ENCODE data around the gene KLRC2. TPM values are rescaled to one million over a fixed set of nuclear protein-coding genes. Genes with fewer than 3 reads are reported as not detected.
"Not testable (repeated sequence)": the region's sequence is repeated elsewhere in the genome, so short reads cannot be mapped to it uniquely, and the experiment has no call there.

Gene KLRC2
- total RNA-seq (2014; rRNA removed; shearing (Covaris generic); ENCODE audit: low replicate concordance) = not detected in 2 replicates

GRCh38 chr12:10435816-10436215 lies at the start of gene KLRC2:
Gene KLRC2 (minus strand): TSS chr12:10436010. CDS start chr12:10435986, 24 bp downstream.
- not testable (repeated sequence) for H3K36me3 ChIP-seq, H3K27me3 ChIP-seq, H3K9me3 ChIP-seq, H3K4me3 ChIP-seq
- DNase-seq = peak; percentile 76

- not testable (repeated sequence) for H3K9me3 ChIP-seq, DNase-seq, H3K27me3 ChIP-seq, H3K36me3 ChIP-seq, H3K4me3 ChIP-seq
Observed at GRCh38 chr12:10481901-10482300, 46.1 kb upstream of the KLRC2 start.

- not testable (repeated sequence) for H3K4me3 ChIP-seq, DNase-seq, H3K9me3 ChIP-seq, H3K27me3 ChIP-seq, H3K36me3 ChIP-seq
Observed at GRCh38 chr12:10472808-10473207, 37.0 kb upstream of the KLRC2 start.

GRCh38 chr12:10469701-10470100 lies 33.9 kb upstream of the KLRC2 start:
- no peak for DNase-seq
- Histone ChIP-seq H3K9me3 (no peaks in the 10 kb centered on the region), H3K4me3 (no peak overlapping the region), H3K27me3 (no peaks in the 10 kb centered on the region), H3K36me3 (no peaks in the 10 kb centered on the region)

GRCh38 chr12:10466311-10466710 lies 30.5 kb upstream of the KLRC2 start:
- no peaks in the 10 kb centered on the region for H3K36me3 ChIP-seq
- no peak overlapping the region for H3K4me3 ChIP-seq
- no peak for DNase-seq
- no peaks in the 10 kb centered on the region for H3K9me3 ChIP-seq
- no peaks in the 10 kb centered on the region for H3K27me3 ChIP-seq

GRCh38 chr12:10457760-10458159 lies 21.9 kb upstream of the KLRC2 start:
- DNase-seq = no peak
- H3K4me3 ChIP-seq = no peak overlapping the region
- no peaks in the 10 kb centered on the region for H3K27me3 ChIP-seq
- no peaks in the 10 kb centered on the region for H3K36me3 ChIP-seq
- no peaks in the 10 kb centered on the region; the same call in 1 of the 2 replicates for H3K9me3 ChIP-seq

GRCh38 chr12:10456856-10457255 lies 21.0 kb upstream of the KLRC2 start:
- H3K4me3 ChIP-seq = no peak overlapping the region
- no peaks in the 10 kb centered on the region; the same call in 1 of the 2 replicates for H3K9me3 ChIP-seq
- no peak for DNase-seq
- H3K27me3 ChIP-seq = no peaks in the 10 kb centered on the region
- no peaks in the 10 kb centered on the region for H3K36me3 ChIP-seq

- Histone ChIP-seq H3K36me3 (no peaks in the 10 kb centered on the region), H3K4me3 (no peak overlapping the region), H3K9me3 (no peaks in the 10 kb centered on the region; the same call in 1 of the 2 replicates), H3K27me3 (no peaks in the 10 kb centered on the region)
- DNase-seq = no peak
Observed at GRCh38 chr12:10455766-10456165, 20.0 kb upstream of the KLRC2 start.

GRCh38 chr12:10454531-10454930 lies 18.7 kb upstream of the KLRC2 start:
- Histone ChIP-seq H3K36me3 (no peaks in the 10 kb centered on the region), H3K27me3 (no peaks in the 10 kb centered on the region), H3K4me3 (no peak overlapping the region), H3K9me3 (no peaks in the 10 kb centered on the region; the same call in 1 of the 2 replicates)
- no peak for DNase-seq

- no peaks in the 10 kb centered on the region; the same call in 1 of the 2 replicates for H3K9me3 ChIP-seq
- no peaks in the 10 kb centered on the region for H3K27me3 ChIP-seq
- H3K36me3 ChIP-seq = no peaks in the 10 kb centered on the region
- no peak for DNase-seq
- no peak within 1 kb of the TSS for H3K4me3 ChIP-seq
Observed at GRCh38 chr12:10453156-10453555, 17.3 kb upstream of the KLRC2 start, which contains the start of gene KLRC1. Gene KLRC1 (minus strand): TSS chr12:10453377. CDS start chr12:10451156, 2,221 bp downstream.

GRCh38 chr12:10448236-10448635 lies 12.4 kb upstream of the KLRC2 start:
- Histone ChIP-seq H3K27me3 (no peaks in the 10 kb centered on the region), H3K9me3 (no peaks in the 10 kb centered on the region), H3K36me3 (no peaks in the 10 kb centered on the region), H3K4me3 (no peak overlapping the region)
- no peak for DNase-seq

GRCh38 chr12:10446052-10446451 lies 10.2 kb upstream of the KLRC2 start:
- H3K9me3 ChIP-seq, H3K4me3 ChIP-seq, DNase-seq: not testable (repeated sequence)

GRCh38 chr12:10441144-10441543 lies 5.3 kb upstream of the KLRC2 start:
- not testable (repeated sequence) for DNase-seq, H3K4me3 ChIP-seq, H3K9me3 ChIP-seq, H3K36me3 ChIP-seq, H3K27me3 ChIP-seq

More at GRCh38 chr12:10446052-10446451, 10.2 kb upstream of the KLRC2 start:
- not testable (repeated sequence) for H3K27me3 ChIP-seq, H3K36me3 ChIP-seq

- not testable (repeated sequence) for DNase-seq, H3K27me3 ChIP-seq, H3K36me3 ChIP-seq, H3K4me3 ChIP-seq, H3K9me3 ChIP-seq
Observed at GRCh38 chr12:10439608-10440274, 3.9 kb upstream of the KLRC2 start.

GRCh38 chr12:10437601-10438000 lies 1.8 kb upstream of the KLRC2 start:
- not testable (repeated sequence) for H3K27me3 ChIP-seq, H3K9me3 ChIP-seq, H3K36me3 ChIP-seq, H3K4me3 ChIP-seq, DNase-seq

GRCh38 chr12:10430623-10431022 lies 5.2 kb downstream of the KLRC2 start:
- H3K27me3 ChIP-seq, H3K4me3 ChIP-seq, H3K9me3 ChIP-seq, DNase-seq, H3K36me3 ChIP-seq: not testable (repeated sequence)

GRCh38 chr12:10425938-10426337 lies 9.9 kb downstream of the KLRC2 start:
- not testable (repeated sequence) for H3K27me3 ChIP-seq, DNase-seq, H3K9me3 ChIP-seq, H3K36me3 ChIP-seq, H3K4me3 ChIP-seq

GRCh38 chr12:10424260-10424899 lies 11.4 kb downstream of the KLRC2 start:
- not testable (repeated sequence) for H3K4me3 ChIP-seq, H3K27me3 ChIP-seq, H3K9me3 ChIP-seq, H3K36me3 ChIP-seq, DNase-seq

Data from MG63 (cell line).